ENCODE data around the gene SIAH1. TPM values are rescaled to one million over a fixed set of nuclear protein-coding genes. Genes with fewer than 3 reads are reported as not detected.

SIAH1 gene
- total and polyA plus RNA-seq, 9 of the 15 experiments (the other 6 are each of a cell fraction or from before 2014, with no cell fraction given), result 4.1 to 14.3 (median 12.5) TPM

DNA sequence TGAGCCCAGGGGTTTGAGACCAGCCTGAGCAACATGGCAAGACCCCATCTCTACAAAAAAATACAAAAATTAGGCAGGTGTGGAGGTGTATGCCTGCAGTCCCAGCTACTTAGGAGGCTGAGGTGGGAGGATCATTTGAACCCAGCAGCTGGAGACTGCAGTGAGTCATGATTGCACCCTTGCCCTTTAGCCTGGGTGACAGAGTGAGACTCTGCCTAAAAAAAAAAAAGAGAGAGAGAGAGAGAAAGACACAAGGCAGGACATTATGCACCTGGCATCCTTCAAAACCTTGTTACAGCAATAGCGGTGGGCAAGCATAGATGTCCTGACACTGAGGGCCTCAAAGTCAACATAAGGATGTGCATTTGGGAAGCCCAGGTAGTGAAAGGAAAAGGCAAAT, 19.9 kb upstream of the SIAH1 start:
- intact Hi-C loops (cut with micrococcal nuclease), result no loop called here
- H3K36me3 ChIP-seq (ENCODE audit: control insufficient read depth, insufficient read depth, low read length), result no peaks in the 10 kb centered on the region
- BruUV-seq (replicated peaks), result no TSS peak
- H3K9me1 ChIP-seq (ENCODE audit: control insufficient read depth, insufficient read depth, low read length), result no peaks in the 10 kb centered on the region
- DNase-seq (ENCODE audit: extremely low read depth in 1 of 4, low spot score in 3 of 4) (no peak), ATAC-seq (no peak), FAIRE-seq (no peak)
- whole genome bisulfite sequencing (ENCODE audit: insufficient coverage, low coverage, missing lambda C conversion rate), result 11% methylated on average over 1 of the region's 1 CpG
- H3K79me2 ChIP-seq (ENCODE audit: control insufficient read depth, insufficient read depth, low read length), result no peaks in the 10 kb centered on the region
- H3K4me1 ChIP-seq (replicated peaks in 1 of 2; ENCODE audit: control insufficient read depth in 2 of 2, insufficient read depth in 2 of 2, low read length in 2 of 2), result peaks cover 1 to 6% of the 10 kb centered on the region in 2 experiments; a peak in 3 of 5 replicates
- CTCF ChIA-PET (ENCODE audit: low intra/inter-chr PET ratio), result no interaction called here
- in situ Hi-C loops (cut with MboI), result no loop called here
- H3K9ac ChIP-seq (ENCODE audit: insufficient read depth in 1 of 2, low read depth in 2 of 2, low read length in 2 of 2), result no peak overlapping the region
- TF ChIP-seq PHTF2 (CRISPR knock-in tag; IDR thresholded peaks at IDR 0.05) (no peak), XRCC3 (IDR thresholded peaks at IDR 0.05) (no peak), NELFE (IDR thresholded peaks at IDR 0.05; ENCODE audit: insufficient read depth, insufficient read length) (no peak), NFE2L1 (tag; IDR thresholded peaks at IDR 0.05; ENCODE audit: borderline replicate concordance, low read depth) (no peak), ZNF507 (tag; conservative IDR thresholded peaks at IDR 0.05) (no peak), DNMT1 (IDR thresholded peaks at IDR 0.05) (no peak), SUPT5H (IDR thresholded peaks at IDR 0.05) (no peak), ATF1 (CRISPR knock-in tag; IDR thresholded peaks at IDR 0.05) (no peak), ATF1 (tag; IDR thresholded peaks at IDR 0.05) (no peak), THAP7 (CRISPR knock-in tag; IDR thresholded peaks at IDR 0.05) (no peak), BRCA1 (IDR thresholded peaks at IDR 0.05) (no peak), BRCA1 (CRISPR knock-in tag; IDR thresholded peaks at IDR 0.05) (no peak), ZNF583 (CRISPR knock-in tag; IDR thresholded peaks at IDR 0.05) (no peak), SNAPC5 (CRISPR knock-in tag; IDR thresholded peaks at IDR 0.05) (no peak), SREBF2 (CRISPR knock-in tag; IDR thresholded peaks at IDR 0.05) (no peak), MECOM (CRISPR knock-in tag; IDR thresholded peaks at IDR 0.05) (no peak), POLR3G (IDR thresholded peaks at IDR 0.05; ENCODE audit: extremely low read depth, insufficient read length, insufficient replicate concordance) (no peak), SIN3B (IDR thresholded peaks at IDR 0.05; ENCODE audit: low read depth) (no peak), BRF1 (IDR thresholded peaks at IDR 0.05; ENCODE audit: borderline replicate concordance, extremely low read depth, insufficient read length) (no peak), CHCHD3 (CRISPR knock-in tag; IDR thresholded peaks at IDR 0.05) (no peak), CBX1 (IDR thresholded peaks at IDR 0.05; ENCODE audit: low read depth) (no peak)
- POLR2A ChIA-PET, result interaction anchor here (0.7 kb wide), 1 partner anchor 22 kb away, joined by 3 read pairs; no protein-coding TSS in a partner anchor
- H3K4me2 ChIP-seq (ENCODE audit: insufficient read depth, low read length), result no peak overlapping the region
- H3K27ac ChIP-seq (ENCODE audit: extremely low read depth, low read depth, low read length), result no peak overlapping the region
- no peaks in the 10 kb centered on the region; the same call in 1 of the 2 replicates for H4K20me1 ChIP-seq (replicated peaks; ENCODE audit: control insufficient read depth, insufficient read depth, low read length)
- no peak overlapping the region for H3K4me3 ChIP-seq
- no peak overlapping the region for H2AFZ ChIP-seq (ENCODE audit: low read depth, low read length)
- H3K27me3 ChIP-seq (ENCODE audit: control insufficient read depth in 2 of 2, insufficient read depth in 2 of 2, low read length in 2 of 2), result no peaks in the 10 kb centered on the region; a peak in 2 of 5 replicates
- H3K9me3 ChIP-seq (replicated peaks; ENCODE audit: control insufficient read depth, insufficient read depth, low read depth, low read length), result no peaks in the 10 kb centered on the region

Measured in K562 (cell line).